GM12891 (cell line): ENCODE data around the gene TNS1.

ENCODE experiments used
- POLR2A ChIP-seq: IDR thresholded peaks from 2 replicates; pipeline ENCODE4 v1.6.1; 2011; ENCODE audit warnings: low read depth, low read length, control low read depth
- POLR2AphosphoS5 ChIP-seq: IDR thresholded peaks from 2 replicates; pipeline ENCODE4 v1.6.1; 2011; ENCODE audit warnings: low read depth, low read length, control low read depth
- SPI1 ChIP-seq: IDR thresholded peaks from 2 replicates; pipeline ENCODE4 v1.6.1; 2011; ENCODE audit warnings: low read depth, low read length, control low read depth
- TAF1 ChIP-seq: IDR thresholded peaks from 2 replicates; pipeline ENCODE4 v1.6.1; 2011; ENCODE audit warnings: low read depth, low read length, control low read depth

DNA sequence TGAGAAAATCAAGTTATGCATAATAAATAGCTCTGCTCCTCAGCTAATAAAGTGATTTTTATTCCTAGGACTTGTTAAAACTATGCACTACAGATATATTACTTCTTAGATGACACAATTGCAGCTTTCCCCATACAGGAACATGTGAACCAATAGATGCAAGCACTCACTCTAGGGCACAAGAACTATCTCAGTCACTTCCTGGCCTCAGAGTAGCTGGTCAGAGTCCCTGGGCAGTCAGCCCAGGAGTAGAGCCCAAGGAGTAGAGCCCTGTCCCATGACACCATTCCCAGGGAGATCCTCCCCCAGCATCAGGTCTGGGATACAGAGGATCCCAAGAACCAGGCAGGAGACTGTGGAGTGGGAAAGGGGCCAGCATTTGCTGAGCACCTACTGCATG, 2.7 kb downstream of the TNS1 start:
- TF ChIP-seq TAF1 (no peak), POLR2AphosphoS5 (no peak), POLR2A (no peak), SPI1 (no peak)
